Measurements from ENCODE around the gene COL20A1. TPM values are rescaled to one million over a fixed set of nuclear protein-coding genes. Genes with fewer than 3 reads are reported as not detected.

The COL20A1 gene
- total and polyA plus RNA-seq, 12 donors = 0.26 to 0.30 TPM; not detected in 10

DNA sequence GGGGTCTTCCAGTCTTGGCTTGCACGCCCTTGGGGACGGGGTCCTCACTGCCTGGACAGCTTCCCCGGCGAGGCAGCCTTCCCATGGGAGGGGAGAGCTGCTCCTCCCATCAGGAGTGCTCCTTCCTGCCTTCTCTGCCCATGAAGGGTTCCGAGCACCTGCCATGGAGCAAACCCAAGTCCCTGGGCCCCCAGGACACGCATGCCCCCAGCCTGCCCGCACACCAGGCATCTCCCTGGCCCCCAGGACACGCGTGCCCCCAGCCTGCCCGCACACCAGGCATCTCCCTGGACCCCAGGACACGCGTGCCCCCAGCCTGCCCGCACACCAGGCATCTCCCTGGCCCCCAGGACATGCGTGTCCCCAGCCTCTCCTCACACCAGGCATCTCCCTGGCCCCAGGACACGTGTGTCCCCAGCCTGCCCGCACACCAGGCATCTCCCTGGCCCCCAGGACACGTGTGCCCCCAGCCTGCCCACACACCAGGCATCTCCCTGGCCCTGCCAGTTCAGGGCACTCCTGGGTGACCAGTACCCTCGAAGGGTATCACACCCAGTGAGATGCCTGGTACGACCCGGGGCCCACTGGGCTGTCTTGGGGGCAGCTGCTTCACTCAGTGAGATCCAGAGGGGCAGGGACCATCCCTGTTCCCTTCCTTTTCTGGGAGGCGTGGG is 21.7 kb downstream of the COL20A1 start:
- TF ChIP-seq, protein P1, sequence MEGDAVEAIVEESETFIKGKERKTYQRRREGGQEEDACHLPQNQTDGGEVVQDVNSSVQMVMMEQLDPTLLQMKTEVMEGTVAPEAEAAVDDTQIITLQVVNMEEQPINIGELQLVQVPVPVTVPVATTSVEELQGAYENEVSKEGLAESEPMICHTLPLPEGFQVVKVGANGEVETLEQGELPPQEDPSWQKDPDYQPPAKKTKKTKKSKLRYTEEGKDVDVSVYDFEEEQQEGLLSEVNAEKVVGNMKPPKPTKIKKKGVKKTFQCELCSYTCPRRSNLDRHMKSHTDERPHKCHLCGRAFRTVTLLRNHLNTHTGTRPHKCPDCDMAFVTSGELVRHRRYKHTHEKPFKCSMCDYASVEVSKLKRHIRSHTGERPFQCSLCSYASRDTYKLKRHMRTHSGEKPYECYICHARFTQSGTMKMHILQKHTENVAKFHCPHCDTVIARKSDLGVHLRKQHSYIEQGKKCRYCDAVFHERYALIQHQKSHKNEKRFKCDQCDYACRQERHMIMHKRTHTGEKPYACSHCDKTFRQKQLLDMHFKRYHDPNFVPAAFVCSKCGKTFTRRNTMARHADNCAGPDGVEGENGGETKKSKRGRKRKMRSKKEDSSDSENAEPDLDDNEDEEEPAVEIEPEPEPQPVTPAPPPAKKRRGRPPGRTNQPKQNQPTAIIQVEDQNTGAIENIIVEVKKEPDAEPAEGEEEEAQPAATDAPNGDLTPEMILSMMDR (IDR thresholded peaks at IDR 0.05) = no peak
- intact Hi-C loops (cut with DNase I) = no loop called here
- whole genome bisulfite sequencing, 2 donors = 83 to 87% methylated on average over 21 of the region's 21 CpGs

DNA sequence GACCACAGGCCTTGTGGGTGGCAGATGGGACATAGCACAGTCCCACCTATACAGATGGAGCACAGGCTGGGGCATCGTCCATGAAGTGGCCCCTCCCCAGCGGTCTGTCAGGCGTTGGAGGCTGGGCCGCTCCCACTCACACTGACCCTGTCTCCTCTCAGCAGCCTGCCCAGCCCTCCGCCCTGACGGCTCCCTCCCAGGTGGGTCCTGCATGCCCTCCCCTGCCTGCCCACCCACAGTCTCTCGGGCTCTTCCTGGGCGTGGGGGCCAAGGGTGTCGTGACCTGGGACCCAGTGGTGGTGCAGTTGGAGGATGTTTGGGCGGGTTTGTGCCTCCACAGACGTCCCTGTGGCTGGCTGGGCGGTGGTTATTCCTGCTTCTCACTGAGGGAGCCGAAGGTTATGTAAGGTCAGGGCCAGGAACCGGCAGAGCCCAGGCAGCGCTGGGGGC is 22.3 kb downstream of the COL20A1 start:
- peak in 1 of 2 donors; percentile 9 for DNase-seq
- TF ChIP-seq, protein P1 (IDR thresholded peaks at IDR 0.05) = no peak
- 57 to 64% methylated on average over 15 of the region's 15 CpGs for WGBS, 2 donors
- Histone ChIP-seq H3K27ac (no peak overlapping the region), H3K36me3 (no peaks in the 10 kb centered on the region), H3K9me3 (no peaks in the 10 kb centered on the region), H3K27me3 (peaks cover 0 to 14% (median 3%) of the 10 kb centered on the region in 7 donors), H3K4me3 (no peak overlapping the region), H3K4me1 (peaks cover 0 to 12% (median 0%) of the 10 kb centered on the region in 9 donors)
- intact Hi-C loops (cut with DNase I) = no loop called here
- ATAC-seq = no peak

More for the DNA sequence above, 21.7 kb downstream of the COL20A1 start:
- Histone ChIP-seq H3K9me3 (no peaks in the 10 kb centered on the region), H3K4me3 (no peak overlapping the region), H3K27me3 (peaks cover 0 to 15% (median 2%) of the 10 kb centered on the region in 7 donors), H3K4me1 (peaks cover 0 to 13% (median 1%) of the 10 kb centered on the region in 9 donors), H3K36me3 (no peaks in the 10 kb centered on the region), H3K27ac (no peak overlapping the region)
- no peak for ATAC-seq
- peak in 1 of 2 donors; percentile 6 for DNase-seq

DNA sequence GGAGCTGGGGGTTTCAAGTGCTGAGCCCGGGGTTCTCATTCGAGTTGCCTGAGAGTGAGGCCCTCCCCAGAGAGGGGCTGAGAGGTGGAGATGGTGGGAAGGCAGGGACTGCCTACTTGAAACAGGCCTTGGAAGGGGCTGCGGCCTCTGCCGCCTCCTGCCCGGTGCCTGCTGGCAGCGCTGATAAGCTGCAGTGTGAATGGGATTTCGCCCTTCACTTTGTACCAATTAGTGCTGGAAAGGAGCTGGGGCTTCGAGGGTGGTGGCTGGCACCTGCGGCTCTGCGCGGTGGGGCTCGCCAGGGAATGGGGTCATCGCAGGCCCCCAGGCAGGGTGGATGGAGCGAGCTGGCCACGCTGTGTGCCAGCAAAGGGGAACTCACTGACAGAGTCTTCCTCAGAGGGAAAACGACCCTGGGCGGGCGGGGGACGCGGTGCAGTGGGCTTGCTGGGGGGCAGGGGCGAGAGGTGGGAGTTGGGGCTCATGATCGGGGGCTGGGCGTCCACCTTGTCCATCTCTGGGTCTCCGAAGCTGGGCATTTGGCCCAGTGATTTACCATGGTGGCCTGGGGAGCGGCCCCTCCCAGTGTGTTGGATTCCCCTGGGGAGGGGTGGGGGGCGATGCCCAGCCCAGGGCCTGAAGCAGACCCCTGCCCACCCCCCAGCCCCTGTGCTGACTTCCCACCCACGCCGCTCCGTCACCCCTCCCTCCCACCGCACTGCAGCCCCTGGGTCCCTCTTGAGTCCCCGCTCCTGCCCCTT is 22.9 kb downstream of the COL20A1 start:
- intact Hi-C loops (cut with DNase I) = no loop called here
- Histone ChIP-seq H3K27me3 (peaks cover 0 to 14% (median 5%) of the 10 kb centered on the region in 7 donors), H3K36me3 (no peaks in the 10 kb centered on the region), H3K27ac (no peak overlapping the region), H3K4me1 (peaks cover 0 to 16% (median 0%) of the 10 kb centered on the region in 9 donors), H3K4me3 (no peak overlapping the region), H3K9me3 (no peaks in the 10 kb centered on the region)
- WGBS, 2 donors = 74 to 77% methylated on average over 23 to 31 of the region's 31 CpGs
- TF ChIP-seq, protein P1 (IDR thresholded peaks at IDR 0.05) = no peak
- DNase-seq = no peak
- ATAC-seq = no peak

DNA sequence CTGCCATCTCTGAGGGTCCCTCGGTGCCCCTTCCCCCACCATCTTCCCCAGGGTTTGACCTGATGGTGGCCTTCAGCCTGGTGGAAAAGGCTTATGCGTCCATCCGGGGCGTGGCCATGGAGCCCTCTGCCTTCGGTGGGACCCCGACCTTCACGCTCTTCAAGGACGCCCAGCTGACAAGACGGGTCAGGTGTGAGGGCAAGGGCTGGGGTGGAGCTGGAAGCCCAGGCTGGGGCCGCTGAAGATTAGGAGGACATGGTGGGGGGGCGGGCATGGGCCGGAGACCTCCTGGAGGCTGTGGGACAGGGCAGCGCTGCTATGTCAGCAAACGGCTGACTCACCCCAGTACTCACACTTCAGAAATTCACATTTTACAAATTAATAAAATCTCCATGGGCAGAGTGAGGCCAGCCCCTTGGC is 23.5 kb downstream of the COL20A1 start:
- ATAC-seq = no peak
- TF ChIP-seq, protein P1 (IDR thresholded peaks at IDR 0.05) = no peak
- no peak for DNase-seq
- H3K27ac ChIP-seq = no peak overlapping the region
- no peak overlapping the region for H3K4me3 ChIP-seq
- H3K9me3 ChIP-seq = no peaks in the 10 kb centered on the region
- peaks cover 0 to 22% (median 0%) of the 10 kb centered on the region in 9 donors for H3K4me1 ChIP-seq
- WGBS, 2 donors = 83% methylated on average over 14 of the region's 14 CpGs
- intact Hi-C loops (cut with DNase I) = no loop called here
- H3K27me3 ChIP-seq = peaks cover 0 to 20% (median 5%) of the 10 kb centered on the region in 7 donors
- H3K36me3 ChIP-seq = no peaks in the 10 kb centered on the region

Data from heart right ventricle (tissue), 16 donors.